ENCODE measurements around the gene RPL18. TPM values are rescaled to one million over a fixed set of nuclear protein-coding genes. Genes with fewer than 3 reads are reported as not detected.

The RPL18 gene
- total RNA-seq = 1,122 TPM

DNA sequence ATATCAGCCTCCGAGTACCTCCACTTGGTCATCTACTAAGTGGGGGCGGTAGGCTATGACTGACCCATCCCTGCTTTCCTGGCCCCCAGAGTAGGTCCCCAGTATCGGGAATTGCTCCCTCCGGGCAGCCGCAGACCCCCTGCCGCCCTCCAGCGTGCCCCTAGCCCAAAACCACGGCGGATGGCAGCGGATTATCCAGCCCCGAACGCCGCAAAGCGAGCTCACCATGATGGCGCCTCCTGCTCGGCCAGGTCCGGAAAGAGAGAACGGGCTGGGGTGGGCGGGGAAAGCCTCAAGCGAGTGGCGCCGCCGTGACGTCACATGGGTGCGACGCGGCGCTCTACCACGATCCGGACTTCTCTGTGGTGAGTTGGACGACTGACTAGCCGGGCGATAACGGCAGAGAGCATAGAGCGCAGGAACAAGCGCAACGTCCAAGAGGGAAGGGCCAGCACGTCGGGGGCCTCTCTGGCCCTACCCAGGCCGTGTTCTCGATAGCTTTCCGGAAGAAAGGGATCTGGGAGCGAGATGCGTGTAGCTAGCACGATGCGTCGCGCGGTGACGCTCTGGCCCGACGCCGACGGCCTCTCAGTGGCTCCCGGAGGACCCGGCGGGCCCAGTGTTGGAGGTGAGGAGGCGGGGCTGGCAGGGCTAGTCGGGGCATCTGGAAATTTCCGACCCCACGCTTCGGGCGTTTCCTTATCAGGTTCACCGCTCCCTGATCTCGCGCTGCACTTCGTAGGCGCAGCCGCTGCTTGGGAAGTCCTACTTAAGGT is at the start of gene RPL18, which contains the start of gene SPHK2:
RPL18 (minus strand) TSS at position 263 of the 776 bp plus-strand sequence; CDS start at position 228, 35 bp downstream.
SPHK2 (plus strand) TSS at position 591 of the 776 bp plus-strand sequence. CDS start 1,009 bp downstream, outside the sequence.

GRCh38 chr19:48646001-48646721 is 27.2 kb upstream of the RPL18 start, which contains the start of gene CA11:
TSS of gene CA11 (minus strand) at chr19:48646187. CDS start at chr19:48645632, 555 bp downstream.

DNA sequence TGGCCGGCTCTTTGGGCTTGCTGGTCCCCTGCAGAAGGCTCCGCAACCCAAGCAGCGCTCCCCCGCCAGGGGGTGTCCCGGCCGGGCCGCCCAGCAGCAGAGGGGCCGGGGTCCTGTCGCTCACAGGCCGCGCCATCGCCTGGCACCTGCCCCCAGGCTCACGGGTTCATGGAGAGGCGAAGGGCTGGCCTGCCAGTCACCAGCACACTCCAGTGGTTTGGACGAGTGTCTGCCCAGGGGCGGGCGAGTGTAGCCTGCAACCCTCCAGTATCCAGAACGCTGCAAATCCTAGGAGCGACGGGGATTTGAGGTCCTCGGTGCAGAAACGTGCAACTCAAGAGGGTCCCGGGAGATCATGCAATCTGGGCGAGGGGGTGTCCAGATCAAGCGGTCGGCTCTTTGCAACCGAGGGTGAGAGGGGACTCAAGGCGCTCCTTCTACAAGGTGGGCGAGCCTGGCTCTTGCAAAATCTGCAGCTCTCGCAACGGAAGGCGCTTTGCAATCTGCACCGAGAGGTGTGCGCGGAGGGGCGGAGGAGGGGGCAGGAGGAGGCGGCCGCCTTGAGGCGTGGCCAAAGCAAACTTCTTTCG is 18.0 kb upstream of the RPL18 start, which contains the start of gene DBP:
DBP (minus strand) TSS at position 521 of the 590 bp plus-strand sequence; CDS start at position 136, 385 bp downstream.

DNA sequence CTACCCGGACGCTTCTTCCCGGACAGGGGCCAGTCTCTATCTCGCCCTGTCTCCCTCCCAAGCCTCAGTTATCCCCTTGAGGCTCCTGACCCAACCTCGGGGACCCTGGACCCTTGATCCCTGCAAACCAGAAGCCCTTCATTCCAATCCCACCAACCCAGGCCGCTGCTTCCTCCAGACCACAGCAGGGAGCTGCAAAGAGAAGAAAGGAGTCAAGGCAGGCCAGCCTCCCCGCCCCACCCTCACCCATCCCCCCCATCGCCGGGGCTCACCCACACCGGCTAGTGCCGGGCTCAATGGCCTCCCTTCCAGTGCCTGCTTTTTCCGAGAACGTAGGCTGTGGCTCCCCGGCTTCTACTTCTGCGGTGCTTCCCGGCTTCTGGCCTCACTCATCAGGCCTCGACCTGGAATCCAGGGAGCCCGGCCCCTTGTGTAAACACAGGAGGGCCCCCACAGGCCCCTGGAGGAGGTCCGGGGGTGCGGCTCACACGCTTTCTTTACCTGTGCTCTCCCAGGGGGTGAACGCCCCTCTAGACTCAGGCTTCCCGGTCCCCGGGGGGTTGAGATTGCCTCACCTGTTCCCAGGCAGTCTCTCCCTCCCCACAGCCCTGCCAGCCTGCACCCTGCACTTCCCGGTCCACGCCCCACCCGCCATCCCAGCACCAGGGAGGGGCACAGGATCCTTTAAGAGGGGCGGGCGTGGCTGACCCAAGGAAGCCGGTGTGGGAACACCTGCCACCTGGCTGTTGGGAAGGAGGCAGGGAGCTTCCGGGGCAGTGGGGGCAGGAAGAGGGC is 4.3 kb downstream of the RPL18 start, which contains the start of gene FAM83E:
FAM83E (minus strand) TSS at position 641 of the 795 bp plus-strand sequence. CDS start 1,704 bp downstream, outside the sequence.

GRCh38 chr19:48606463-48607358 is 12.3 kb downstream of the RPL18 start, which contains the start of gene SPACA4:
TSS of gene SPACA4 (plus strand) at chr19:48606742. CDS start at chr19:48606979, 237 bp downstream.

Other genes starting within 250 kb of the RPL18 start
- 35.3 TPM for gene KDELR1, start 227.6 kb downstream of the RPL18 start, total RNA-seq
- 15.7 TPM for gene GRIN2D, start 225.5 kb downstream of the RPL18 start, total RNA-seq
- gene GRWD1, start 173.2 kb downstream of the RPL18 start, total RNA-seq = 11.8 TPM
- 0.92 TPM for gene KCNJ14, start 163.6 kb downstream of the RPL18 start, total RNA-seq
- 57.7 TPM for gene CYTH2, start 149.8 kb downstream of the RPL18 start, total RNA-seq
- gene LMTK3, start 107.3 kb downstream of the RPL18 start, total RNA-seq = 16.4 TPM
- not detected for gene SULT2B1, start 67.0 kb downstream of the RPL18 start, total RNA-seq
- gene SPACA4, start 12.4 kb downstream of the RPL18 start, total RNA-seq = not detected
- gene FAM83E, start 4.1 kb downstream of the RPL18 start, total RNA-seq = not detected
- gene SPHK2, start 328 bp upstream of the RPL18 start, total RNA-seq = 12.5 TPM
- gene DBP, start 18.2 kb upstream of the RPL18 start, total RNA-seq = 7.6 TPM
- 21.9 TPM for gene CA11, start 27.0 kb upstream of the RPL18 start, total RNA-seq
- not detected for gene NTN5, start 53.8 kb upstream of the RPL18 start, total RNA-seq
- 0.46 TPM for gene FUT2, start 76.8 kb upstream of the RPL18 start, total RNA-seq
- 1.6 TPM for gene MAMSTR, start 100.5 kb upstream of the RPL18 start, total RNA-seq
- gene RASIP1, start 121.4 kb upstream of the RPL18 start, total RNA-seq = 4.8 TPM
- not detected for gene IZUMO1, start 127.7 kb upstream of the RPL18 start, total RNA-seq
- 10.8 TPM for gene FUT1, start 133.5 kb upstream of the RPL18 start, total RNA-seq
- gene FGF21, start 136.3 kb upstream of the RPL18 start, total RNA-seq = not detected
- gene BCAT2, start 191.9 kb upstream of the RPL18 start, total RNA-seq = 17.1 TPM
- gene HSD17B14, start 217.3 kb upstream of the RPL18 start, total RNA-seq = 5.3 TPM
- 2.3 TPM for gene PLEKHA4, start 249.4 kb upstream of the RPL18 start, total RNA-seq